Mucosa of gallbladder (tissue), 1 donor: ENCODE results near the gene DST. TPM values are rescaled to one million over a fixed set of nuclear protein-coding genes. Genes with fewer than 3 reads are reported as not detected.

Experiments used
- DNase-seq: peaks from one replicate; pipeline ENCODE4 v3.0.0-alpha.2; 2020; ENCODE audit warnings: low spot score
- total RNA-seq: library from RNA; stranded (reverse); gene quantifications from one replicate; pipeline ENCODE4 v1.2.1, GENCODE V29; 2021
- donor health status: DM: no; HTN: no; CAD: no.

DST gene
- total RNA-seq, 1 donor from 2014 or later: 236 TPM

- no peak for DNase-seq
Measured at GRCh38 chr6:56483929-56484328, 158.8 kb downstream of the DST start.

- peak; percentile 58 for DNase-seq
Measured at GRCh38 chr6:56482525-56482924, 160.2 kb downstream of the DST start.

- no peak for DNase-seq
Measured at GRCh38 chr6:56481957-56482356, 160.7 kb downstream of the DST start.

- no peak for DNase-seq
Measured at GRCh38 chr6:56480654-56481337, 161.9 kb downstream of the DST start.

GRCh38 chr6:56480246-56480645, 162.4 kb downstream of the DST start:
- no peak for DNase-seq

- DNase-seq: no peak
Measured at GRCh38 chr6:56479381-56479780, 163.3 kb downstream of the DST start.

GRCh38 chr6:56478202-56478601, 164.5 kb downstream of the DST start:
- DNase-seq: no peak

- no peak for DNase-seq
Measured at GRCh38 chr6:56477241-56477640, 165.4 kb downstream of the DST start.

- DNase-seq: peak; percentile 82
Measured at GRCh38 chr6:56475736-56476457, 166.8 kb downstream of the DST start.

GRCh38 chr6:56474532-56474931, 168.2 kb downstream of the DST start:
- DNase-seq: no peak

GRCh38 chr6:56463443-56463842, 179.2 kb downstream of the DST start:
- no peak for DNase-seq

- no peak for DNase-seq
Measured at GRCh38 chr6:56459030-56459805, 183.5 kb downstream of the DST start.

GRCh38 chr6:56458324-56458884, 184.3 kb downstream of the DST start:
- DNase-seq: no peak

GRCh38 chr6:56456785-56457184, 185.9 kb downstream of the DST start:
- DNase-seq: no peak

- DNase-seq: peak; percentile 18
Measured at GRCh38 chr6:56450882-56451739, 191.6 kb downstream of the DST start.

- no peak for DNase-seq
Measured at GRCh38 chr6:56450376-56450775, 192.3 kb downstream of the DST start.

GRCh38 chr6:56448046-56448445, 194.6 kb downstream of the DST start:
- no peak for DNase-seq

GRCh38 chr6:56445818-56446217, 196.9 kb downstream of the DST start:
- DNase-seq: no peak

- no peak for DNase-seq
Measured at GRCh38 chr6:56444855-56445254, 197.8 kb downstream of the DST start.

- DNase-seq: peak; percentile 59
Measured at GRCh38 chr6:56440551-56440981, 202.1 kb downstream of the DST start.

GRCh38 chr6:56437171-56437900, 205.4 kb downstream of the DST start:
- no peak for DNase-seq
